GM18519 (cell line): ENCODE measurements around the gene SCN1B.

ENCODE experiments used
- ATAC-seq: cut with Tn5 transposase; IDR thresholded peaks from one replicate; pipeline ENCODE4 v1.9.1; 2021; ENCODE audit warnings: mild to moderate bottlenecking, moderate library complexity; ENCODE audit not compliant: unreplicated experiment, low FRiP score

Gene SCN1B

DNA sequence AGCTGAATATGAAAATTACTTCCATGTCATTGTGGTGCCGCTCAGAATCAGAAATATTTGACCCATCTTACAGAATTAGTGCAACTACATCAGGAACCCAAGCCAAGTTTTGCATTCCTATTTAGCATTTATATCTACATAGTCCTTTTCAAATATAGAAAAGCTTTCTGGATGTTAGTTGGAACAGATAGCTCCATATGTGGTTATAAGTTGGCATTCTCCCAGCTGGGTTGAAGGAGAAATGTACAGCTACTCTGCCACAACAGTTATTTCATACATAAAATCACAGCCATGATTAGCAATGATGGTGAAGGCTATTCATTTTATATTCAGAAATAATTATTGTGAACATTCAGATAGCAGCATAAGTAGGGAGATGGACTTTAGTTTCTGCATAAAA is 39.4 kb downstream of the SCN1B start:
- no peak for ATAC-seq

GRCh38 chr19:35070471-35070870 is 40.2 kb downstream of the SCN1B start:
- ATAC-seq: no peak

DNA sequence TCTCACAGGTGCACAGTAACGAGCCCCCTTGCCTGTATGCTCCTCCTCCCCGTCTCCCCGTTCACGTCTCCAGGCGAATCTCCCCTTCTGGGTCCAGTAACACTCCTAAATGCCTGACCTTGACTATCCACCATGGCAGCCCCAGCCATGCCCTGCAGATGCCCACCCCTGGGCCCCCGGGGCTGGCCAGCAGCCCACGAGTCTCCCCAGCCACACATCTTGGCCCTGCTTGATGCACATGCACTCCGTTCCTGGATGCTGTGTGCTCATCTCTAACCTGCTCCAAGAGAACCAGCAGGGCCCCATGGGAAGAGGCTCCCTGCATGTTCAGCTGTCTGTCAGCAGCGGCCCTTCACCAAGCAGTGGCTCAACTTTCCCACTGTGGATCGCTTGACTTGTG is 43.2 kb downstream of the SCN1B start:
- no peak for ATAC-seq

DNA sequence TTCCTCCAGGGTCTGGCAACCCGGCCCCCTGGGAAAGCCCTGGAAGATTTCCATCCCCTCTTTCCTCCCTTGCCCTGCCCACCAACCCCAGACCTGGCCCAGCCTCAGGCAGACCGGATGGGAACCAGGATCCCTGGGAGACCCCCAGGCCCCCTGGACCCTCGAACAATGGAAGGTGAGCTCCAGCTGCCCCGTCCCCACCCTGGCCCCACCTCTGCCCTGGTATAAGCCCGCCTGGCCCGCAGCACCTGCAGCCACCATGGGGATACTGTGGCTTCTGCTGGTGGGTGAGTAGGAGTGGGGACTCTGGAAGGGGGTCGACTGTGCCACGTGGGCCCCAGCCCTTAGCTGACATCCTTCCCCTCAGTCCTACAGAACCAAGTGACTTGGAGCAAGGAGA is 43.7 kb downstream of the SCN1B start:
- no peak for ATAC-seq

DNA sequence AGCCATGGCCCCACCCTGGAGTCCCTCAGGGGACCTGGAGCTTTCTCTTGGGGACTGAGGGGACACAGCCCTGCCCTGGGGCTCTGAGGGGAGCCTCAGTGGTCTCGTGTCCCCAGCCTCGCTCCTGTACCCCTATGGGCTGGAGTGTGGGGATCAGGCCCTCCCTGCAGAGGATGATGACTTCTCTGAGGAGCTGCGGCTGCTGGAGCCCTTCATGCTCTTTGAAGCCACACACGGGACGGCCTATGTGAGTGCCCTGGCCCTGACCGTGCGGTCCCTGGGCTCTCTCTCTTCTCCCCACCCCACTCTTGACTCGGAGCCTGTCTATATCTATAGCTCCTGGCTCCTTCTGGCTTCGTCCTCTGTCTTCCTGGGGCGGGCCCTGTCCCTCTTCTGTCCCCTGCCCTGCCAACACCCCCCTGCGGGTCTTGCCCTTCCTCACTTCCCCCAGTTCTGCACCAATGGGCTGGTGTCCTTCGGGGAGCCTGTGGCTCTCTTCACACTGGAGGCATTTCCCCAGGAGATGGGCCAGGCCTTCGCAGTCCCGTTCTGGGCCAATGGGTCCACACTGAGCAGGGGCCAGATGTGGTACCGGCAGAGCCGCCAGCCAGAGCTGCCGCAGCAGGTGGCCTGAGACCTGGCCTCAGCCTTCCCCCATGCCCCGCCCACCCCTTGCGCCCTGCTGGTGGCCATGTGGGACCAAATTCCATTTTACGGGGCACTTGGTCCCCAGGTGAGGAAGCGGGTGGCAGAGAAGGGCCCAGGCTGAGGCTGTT is 44.3 kb downstream of the SCN1B start:
- no peak for ATAC-seq

- ATAC-seq: no peak
These were observed 45.1 kb downstream of the SCN1B start for GRCh38 chr19:35075202-35076025.

DNA sequence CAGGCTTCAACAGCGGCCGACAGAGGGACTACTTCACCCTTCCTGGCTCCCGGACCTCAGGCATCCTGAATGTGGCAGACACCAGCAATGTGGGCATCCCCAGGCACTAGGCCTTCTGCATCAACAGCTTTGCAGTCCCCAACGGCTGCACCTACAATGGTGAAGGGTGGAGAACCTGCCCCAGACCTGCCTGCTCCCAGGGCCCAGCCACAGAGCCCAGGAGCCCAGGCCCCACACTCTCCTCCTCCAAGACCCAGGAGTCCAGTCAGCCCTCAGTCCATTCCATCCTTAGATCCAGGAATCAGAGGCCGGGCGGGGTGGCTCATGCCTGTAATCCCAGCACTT is 45.7 kb downstream of the SCN1B start:
- no peak for ATAC-seq

DNA sequence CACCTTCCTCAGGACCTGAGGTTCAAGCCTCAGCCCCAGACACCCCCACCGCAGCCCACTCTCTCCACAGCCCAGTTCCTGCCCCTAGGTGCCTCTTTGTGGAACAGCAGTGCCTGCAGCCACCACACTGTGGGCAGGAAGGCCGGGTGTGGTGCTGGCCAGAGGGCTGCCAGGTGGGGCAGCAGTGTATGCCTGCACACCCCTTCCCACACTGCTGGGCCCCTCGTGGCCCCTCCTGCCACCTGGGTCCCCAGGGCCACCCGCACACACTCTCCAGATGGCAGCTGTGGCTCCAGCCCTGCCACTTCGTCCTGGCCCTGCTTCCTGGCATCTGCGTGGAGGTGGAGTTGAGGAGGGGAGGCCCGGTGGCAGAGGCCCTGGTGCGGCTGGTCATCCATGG is 46.4 kb downstream of the SCN1B start:
- ATAC-seq: no peak

DNA sequence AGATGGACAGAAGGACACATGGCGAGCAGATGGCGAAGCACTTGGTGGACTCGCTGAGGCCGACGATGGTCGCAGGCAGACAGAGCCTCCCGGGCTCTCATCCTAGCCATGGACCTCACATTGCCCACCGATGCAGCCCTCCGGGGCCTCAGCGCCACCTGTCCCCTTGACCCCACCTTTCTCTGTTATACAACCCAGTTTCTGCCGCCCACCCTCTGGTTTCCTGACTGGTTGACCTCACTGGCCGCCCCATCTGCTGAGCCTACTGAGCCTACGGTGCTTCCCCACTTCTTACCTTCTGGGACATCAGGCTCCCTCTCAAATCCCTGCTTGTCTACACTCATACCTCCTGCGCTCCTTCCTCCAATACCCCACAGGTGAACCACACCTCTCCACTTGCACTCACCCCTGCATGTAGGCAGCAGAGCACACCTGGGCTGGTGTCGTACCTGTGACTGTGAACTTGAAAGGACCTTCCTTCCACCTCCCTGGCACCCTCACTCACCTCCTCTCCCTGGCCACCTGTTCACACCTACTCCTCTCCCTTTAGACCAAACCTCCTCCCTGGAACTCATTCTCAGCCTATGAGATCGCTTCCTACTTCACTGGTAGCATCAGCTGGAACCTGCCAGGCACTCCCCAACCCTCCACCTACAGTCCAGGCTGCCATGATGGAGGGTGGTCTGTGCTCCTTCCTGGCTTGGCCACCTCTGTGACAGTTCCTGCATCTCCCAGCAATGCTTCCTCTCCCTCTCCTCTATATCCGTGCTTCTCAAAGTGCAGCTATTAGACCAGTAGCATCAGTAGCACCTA is 47.3 kb downstream of the SCN1B start:
- no peak for ATAC-seq

DNA sequence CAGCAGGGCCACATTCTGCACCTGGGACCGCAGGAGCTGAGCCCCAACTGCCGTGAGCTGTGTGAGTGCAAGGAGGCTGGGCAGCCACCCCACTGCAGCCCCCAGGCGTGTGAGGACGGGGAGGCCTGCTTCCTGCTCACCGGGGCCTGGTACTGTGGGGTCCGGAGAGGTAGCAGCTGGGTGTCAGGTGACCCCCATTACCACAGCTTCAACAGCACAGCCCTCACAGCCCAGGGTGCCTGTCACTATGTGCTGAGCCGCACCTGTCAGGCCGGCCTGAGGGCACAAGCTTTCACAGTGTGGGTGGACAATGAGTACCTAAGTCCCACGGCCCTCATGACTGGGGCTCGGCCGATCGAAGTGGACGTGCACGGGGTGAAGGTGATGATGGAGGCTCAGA is 49.6 kb downstream of the SCN1B start:
- no peak for ATAC-seq

DNA sequence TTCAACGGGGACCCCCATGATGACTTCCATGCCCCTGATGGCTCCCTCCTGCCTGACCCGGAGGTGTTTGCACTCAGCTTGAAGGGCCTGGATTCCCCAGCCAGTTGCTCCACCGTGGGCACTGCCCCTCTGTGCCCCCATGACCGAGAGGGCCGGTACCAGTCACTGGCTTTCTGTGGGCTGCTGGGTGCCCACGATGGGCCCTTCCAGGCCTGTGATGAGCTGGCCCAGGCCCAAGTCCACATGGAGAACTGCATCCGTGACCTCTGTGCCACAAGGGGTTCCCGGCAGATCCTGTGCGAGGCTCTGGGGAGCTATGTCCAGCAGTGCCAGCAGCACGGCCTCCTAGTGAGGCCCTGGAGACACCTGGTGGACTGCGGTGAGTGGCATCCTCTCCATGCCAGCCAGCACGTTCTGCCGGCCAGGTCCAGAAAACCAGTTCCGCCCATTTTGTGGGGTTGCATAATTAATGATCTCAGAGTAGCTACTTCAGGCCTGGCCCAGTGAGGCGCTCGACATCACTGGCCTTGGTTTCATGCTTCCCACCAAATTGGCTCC is 50.4 kb downstream of the SCN1B start:
- ATAC-seq: no peak

GRCh38 chr19:35081201-35081600 is 50.9 kb downstream of the SCN1B start:
- ATAC-seq: no peak

DNA sequence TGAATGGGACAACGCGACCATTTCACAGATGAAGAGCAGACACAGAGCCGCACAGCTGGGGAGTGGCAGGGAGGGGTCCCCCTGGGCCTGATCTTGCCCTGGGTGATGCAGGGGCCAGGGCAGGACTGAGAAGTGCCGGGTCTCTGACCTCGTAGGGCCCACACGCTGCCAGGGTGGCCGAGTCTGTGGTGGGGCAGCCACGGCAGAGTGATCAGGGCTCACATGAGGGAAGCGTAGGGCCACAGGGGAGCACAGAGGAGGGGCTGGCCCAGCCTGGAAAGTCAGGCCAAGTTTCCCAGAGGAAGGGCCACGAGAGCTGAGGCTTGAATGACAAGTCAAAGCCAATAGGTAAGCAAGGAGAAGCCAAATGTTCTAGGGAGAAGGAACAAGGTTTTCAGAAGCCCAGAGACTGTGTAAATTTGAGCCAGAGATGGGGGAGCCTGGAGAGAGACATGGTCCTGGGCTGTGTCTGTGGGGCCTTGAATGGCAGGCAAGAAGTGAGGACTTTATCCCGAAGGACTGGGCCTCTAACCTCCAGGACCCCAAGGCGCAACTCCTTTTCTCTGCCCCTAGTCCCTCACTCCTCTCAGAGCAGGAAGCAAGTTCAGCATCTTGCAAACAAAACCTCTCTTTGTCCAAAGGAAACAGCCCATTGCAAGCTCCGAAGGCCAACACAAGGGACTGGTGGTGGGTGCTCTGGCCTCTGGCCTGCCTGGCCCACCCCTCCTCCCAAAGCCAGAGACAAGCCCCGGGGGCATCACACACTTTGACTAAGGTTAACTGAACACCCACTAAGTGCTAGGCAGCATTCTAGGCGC is 53.6 kb downstream of the SCN1B start:
- no peak for ATAC-seq

DNA sequence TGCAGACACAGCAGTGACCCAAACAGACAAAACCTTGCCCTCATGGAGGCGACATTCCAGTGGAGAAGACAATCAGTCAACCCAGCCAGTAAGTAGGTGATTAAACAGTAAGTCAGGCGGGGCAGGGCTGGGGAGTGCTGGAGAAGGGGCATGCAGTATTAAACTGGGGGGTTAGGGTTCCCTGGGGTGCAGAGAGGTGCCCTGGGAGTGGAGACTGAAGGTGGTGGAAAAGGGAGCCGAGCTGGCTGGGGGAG is 54.2 kb downstream of the SCN1B start:
- ATAC-seq: no peak

DNA sequence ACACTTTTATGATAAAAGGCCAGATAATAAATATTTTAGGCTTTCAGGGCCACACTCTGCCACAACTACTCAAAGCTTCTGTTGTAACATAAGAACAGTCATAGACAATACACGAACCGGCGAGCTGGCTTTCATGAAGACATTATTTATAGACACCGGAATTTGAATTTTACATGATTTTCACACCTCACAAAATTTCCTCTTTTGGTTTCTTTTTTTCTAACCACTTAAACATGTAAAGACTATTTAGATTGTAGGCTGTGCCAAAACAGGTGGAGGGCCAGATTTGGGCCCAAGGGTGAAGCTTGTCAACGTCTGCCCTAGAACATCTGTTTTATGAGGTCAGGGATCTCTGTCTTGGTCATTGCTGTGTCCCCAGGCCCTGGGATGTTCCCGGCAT is 55.7 kb downstream of the SCN1B start:
- no peak for ATAC-seq

DNA sequence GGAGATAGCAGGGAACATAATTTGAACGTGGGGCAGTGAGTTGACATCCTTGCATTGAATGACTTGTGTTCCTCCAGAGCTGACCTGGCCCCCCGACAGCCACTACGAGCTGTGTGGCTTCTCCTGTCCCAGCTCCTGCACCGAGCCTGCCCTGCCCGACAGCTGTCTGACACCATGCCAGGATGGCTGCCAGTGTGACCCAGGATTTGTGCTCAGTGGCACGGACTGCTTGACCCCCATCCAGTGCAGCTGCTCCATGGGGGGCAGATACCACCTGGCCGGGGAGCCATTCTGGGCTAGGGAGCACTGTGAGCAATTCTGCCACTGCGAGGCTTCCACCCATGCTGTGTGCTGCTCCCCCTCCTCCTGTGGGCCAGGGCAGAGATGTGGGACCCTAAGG is 56.2 kb downstream of the SCN1B start:
- no peak for ATAC-seq

DNA sequence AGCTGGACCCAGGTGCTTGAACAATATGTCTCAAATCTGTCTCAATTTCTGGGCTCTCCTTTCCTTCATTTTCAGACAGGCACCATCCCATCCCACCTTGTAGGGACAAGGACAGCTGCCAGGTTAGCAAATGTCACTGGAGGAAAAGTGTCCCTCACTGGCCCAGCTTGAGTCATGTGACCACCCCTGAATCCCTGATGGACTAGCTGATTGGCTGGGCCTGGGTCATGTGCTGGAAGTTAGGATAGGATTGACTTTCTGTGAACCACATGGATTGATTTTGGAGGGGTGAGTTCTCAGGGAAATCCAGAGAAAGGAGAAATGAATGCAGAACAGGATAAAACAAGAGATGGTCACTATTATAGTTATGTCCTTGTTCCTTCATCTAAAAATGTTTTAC is 57.1 kb downstream of the SCN1B start:
- no peak for ATAC-seq

- ATAC-seq: no peak
These were observed 58.1 kb downstream of the SCN1B start for GRCh38 chr19:35088131-35088913.

- no peak for ATAC-seq
These were observed 59.3 kb downstream of the SCN1B start for GRCh38 chr19:35089554-35089953.
